G401.6 (cell line): ENCODE data around the gene GRIK4.

ENCODE experiments used
- FAIRE-seq: peaks from 2 replicates; lab custom pipeline; 2012; peaks lifted over from hg19 to GRCh38; lab: Jason Lieb, UNC

Gene GRIK4

GRCh38 chr11:120884154-120885020, 372.8 kb downstream of the GRIK4 start:
- no peak for FAIRE-seq

GRCh38 chr11:120890609-120891320, 379.2 kb downstream of the GRIK4 start:
- no peak for FAIRE-seq

GRCh38 chr11:120893440-120894201, 382.1 kb downstream of the GRIK4 start:
- no peak for FAIRE-seq

GRCh38 chr11:120894202-120894985, 382.8 kb downstream of the GRIK4 start:
- FAIRE-seq, result no peak

GRCh38 chr11:120896687-120897086, 385.1 kb downstream of the GRIK4 start:
- FAIRE-seq, result no peak

DNA sequence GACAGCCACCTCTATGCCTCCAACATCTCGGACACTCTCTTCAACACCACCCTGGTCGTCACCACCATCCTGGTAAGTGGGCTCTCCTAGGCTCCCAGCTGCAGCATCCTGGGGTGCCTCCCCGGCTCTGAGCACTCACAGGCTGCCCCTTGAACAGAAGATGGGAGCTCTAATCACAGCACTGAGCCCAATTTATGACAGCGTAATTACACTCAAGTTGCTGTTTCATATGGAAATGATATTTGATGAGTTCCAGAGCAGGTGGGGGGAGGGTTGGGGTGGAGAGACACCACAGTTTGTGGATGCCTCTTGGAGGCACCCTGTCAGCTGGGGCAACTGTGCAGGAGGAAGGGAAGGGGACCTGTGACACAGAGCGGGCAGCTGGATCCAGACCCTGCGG, 387.0 kb downstream of the GRIK4 start:
- no peak for FAIRE-seq

DNA sequence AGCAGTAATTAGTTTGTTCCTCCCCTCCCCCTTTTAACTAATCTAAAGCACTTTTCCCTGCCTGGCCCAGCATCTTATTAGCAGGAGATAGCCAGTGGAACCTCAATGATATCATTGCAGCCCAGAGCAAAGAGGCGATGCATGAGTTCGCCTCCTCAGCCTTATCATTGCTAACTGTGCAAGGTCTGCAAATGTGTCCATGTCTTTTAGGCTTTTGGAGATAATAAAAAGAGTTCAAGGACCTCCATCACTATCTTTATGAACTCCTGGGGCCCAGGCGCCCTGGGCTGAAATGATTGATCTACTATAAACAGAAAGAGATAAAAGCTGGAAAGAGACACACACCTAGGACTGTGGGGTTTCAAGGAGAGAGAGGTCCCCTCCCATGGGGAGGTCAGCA, 388.2 kb downstream of the GRIK4 start:
- no peak for FAIRE-seq

GRCh38 chr11:120900643-120901042, 389.1 kb downstream of the GRIK4 start:
- FAIRE-seq, result no peak

- FAIRE-seq, result no peak
Measured at GRCh38 chr11:120903686-120904085, 392.1 kb downstream of the GRIK4 start.

GRCh38 chr11:120904116-120904515, 392.6 kb downstream of the GRIK4 start:
- FAIRE-seq, result no peak

DNA sequence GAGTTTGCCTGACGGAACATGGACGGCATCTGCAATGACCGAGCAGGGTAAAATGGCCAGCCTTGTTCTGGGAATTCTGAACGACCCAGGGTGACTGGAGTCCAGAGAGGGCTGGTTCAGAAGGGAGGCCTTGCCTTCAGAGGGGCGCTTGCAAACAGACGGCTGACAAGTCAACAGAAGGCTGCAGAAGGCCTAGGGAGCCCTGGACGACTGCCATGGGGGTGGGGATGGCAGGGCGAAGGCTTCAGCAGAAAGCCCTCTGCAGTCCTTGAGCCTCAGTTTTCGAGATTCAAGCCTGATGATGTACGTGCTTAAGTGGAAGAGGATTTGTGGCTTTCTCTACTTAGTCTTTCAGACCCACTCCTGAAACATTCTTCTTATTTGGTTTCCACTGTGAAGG, 395.2 kb downstream of the GRIK4 start:
- FAIRE-seq, result no peak

DNA sequence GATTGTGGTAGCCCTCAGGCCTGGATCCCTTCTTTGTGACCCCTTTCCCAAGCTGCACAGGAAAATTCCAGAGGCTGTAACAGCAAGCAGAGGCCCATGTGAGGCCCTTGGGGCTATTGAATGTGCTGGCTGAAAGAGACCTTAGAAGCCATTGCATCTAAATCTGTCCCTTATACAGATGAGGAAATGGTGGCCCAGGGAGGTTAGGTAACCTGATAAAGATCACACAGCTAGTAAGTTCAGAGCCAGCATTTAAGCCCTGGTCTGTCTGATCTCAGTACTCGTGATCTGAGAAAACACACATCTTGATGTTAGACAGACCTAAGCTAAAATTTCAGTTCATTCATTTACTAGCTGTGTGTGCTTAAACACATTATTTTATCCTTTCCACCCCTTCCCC, 396.4 kb downstream of the GRIK4 start:
- FAIRE-seq, result no peak

DNA sequence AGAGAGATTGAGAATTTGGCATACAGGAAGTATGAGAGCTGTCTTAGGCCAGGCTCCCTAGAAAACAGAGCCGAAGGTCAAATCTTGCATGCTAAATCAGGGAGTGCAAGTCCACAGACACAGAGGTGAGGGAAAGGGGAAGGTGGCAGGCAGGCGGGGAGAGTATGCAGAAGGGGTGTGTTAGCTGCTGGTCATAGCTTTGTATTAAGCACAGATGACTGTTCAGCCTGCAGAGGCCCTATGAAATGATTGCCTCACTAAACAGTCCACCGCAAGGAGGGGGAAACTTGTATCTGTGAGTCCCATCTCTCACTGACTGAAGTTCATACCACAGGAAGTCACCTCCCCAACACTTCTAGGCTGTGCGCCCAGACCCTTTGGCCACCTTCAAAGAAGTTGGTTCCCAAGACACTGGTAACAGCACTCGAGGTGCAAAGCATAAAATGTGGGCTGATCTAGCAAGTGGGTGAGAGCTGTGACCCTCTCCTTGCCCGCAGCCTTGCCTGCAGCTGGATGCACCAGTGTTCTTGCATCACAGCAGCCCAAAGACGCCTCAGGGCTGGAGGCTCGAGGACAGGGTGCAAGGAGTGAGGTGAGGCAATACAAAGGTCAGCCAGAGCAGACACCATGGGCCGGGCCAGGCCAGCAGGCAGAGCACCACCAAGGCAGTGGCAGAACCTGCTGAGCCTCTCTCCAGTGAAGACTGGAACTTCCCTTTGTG, 397.1 kb downstream of the GRIK4 start:
- FAIRE-seq, result no peak

GRCh38 chr11:120909676-120910416, 398.3 kb downstream of the GRIK4 start:
- FAIRE-seq, result no peak

DNA sequence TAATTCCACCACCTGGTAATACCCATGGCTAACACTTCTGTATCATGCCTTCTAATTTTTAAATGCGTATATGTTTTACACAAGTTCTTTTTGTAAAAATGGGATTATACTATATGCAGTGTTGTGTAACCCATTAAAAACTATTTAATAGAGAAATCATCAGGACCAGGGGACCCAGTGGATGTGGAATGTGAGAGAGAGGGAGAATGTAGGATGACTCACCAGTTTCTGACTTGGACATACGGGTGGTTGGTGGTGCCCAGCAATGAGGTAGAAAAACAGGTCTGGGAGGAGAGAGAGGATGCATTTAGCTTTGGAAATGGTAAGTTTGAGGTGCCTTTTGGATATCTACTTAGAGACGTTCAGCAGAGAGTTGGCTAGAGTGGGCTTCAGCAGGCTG, 400.4 kb downstream of the GRIK4 start:
- no peak for FAIRE-seq

DNA sequence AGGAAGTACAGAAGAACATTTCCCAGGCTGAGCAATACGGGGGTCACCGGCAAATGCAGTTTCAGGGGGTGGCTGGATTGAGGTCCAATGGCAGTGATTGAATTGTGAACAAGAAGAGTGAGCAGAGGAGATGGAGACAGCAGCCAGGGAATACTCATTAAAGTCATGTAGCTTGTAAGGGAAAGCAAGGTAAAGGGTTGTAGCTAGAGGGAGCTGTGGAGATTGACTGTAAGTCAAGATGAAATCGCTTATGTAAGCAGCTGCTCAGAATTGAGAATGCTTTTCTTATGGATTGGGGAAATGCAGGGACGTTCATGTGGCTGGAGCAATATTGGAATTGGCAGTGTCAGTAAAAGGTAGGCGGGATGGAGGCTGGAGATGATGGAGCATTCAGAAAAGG, 401.0 kb downstream of the GRIK4 start:
- no peak for FAIRE-seq

- no peak for FAIRE-seq
Measured at GRCh38 chr11:120912915-120913314, 401.4 kb downstream of the GRIK4 start.

- no peak for FAIRE-seq
Measured at GRCh38 chr11:120914021-120914420, 402.5 kb downstream of the GRIK4 start.

DNA sequence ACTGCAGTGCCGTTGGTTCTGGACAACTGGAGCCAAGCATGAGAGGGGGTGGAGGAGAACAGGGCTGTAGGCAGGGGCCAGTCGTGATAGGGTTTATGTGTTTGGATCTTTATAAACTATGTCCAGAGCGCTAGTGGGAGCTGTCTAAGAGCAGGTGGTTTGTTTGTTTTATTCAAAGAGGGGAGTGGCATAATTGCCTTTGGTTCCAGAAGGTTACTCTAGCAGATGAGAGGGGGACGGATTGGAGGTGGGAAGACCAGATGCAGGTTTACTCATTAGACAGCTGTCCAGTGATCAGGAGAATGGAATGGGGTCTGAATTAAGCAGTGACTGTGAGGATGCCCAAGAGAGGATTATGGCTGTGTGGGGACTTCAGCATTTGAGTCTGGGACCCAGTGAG, 403.1 kb downstream of the GRIK4 start:
- no peak for FAIRE-seq

DNA sequence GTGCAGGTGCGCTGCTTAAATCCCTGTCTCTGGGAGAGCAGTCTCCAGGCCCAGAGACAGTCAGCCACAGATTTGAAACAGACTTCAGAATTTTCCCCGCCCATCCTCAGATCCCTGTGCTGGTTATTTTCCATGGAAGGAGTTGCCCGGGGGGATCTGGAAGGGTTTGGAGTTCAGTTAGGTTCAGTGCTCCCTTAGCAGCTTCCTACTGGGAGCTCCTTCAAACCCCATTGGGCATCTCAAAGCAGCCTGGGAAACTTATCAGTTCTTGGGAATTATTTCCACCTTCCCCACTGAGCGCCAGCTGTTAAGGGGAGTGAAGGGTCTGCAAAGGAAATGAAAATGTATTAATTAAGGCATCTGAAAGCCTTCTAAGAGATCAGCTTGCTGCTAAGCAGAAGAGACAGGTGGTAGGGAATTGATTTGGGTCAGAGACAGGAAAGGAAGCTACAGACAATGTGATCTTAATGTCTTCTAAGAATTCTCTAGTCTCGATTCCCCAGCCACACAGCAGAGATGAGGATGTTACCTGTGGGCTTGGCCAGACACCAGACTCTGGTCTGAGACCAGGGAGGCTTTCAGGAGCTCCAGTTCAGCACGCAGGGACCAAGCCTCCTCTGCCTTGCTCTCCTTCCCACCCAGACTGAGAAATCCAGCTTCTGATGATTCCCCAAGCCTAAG, 406.2 kb downstream of the GRIK4 start:
- no peak for FAIRE-seq
